ENCODE data around the gene TIAL1.
"Not testable (repeated sequence)": the region's sequence is repeated elsewhere in the genome, so short reads cannot be mapped to it uniquely, and the experiment has no call there.

The TIAL1 gene

GRCh38 chr10:119535837-119536507, 60.8 kb downstream of the TIAL1 start:
- no peaks in the 10 kb centered on the region for H3K36me3 ChIP-seq (ENCODE audit: insufficient read depth, low read depth, low read length)
- no peak overlapping the region for H3K27ac ChIP-seq (ENCODE audit: low read length)
- H3K9ac ChIP-seq (ENCODE audit: low read depth, low read length), result no peak overlapping the region
- H3K4me3 ChIP-seq (ENCODE audit: low read length), result no peak overlapping the region
- H3K9me3 ChIP-seq (ENCODE audit: insufficient read depth, low read depth, low read length), result no peaks in the 10 kb centered on the region
- peaks cover 22% of the 10 kb centered on the region for H3K27me3 ChIP-seq (ENCODE audit: insufficient read depth, low read length)
- no peaks in the 10 kb centered on the region for H3K4me1 ChIP-seq (ENCODE audit: insufficient read depth, low read length)

GRCh38 chr10:119535305-119535704, 61.5 kb downstream of the TIAL1 start:
- no peaks in the 10 kb centered on the region for H3K4me1 ChIP-seq (ENCODE audit: insufficient read depth, low read length)
- H3K36me3 ChIP-seq (ENCODE audit: insufficient read depth, low read depth, low read length), result no peaks in the 10 kb centered on the region
- H3K9ac ChIP-seq (ENCODE audit: low read depth, low read length), result no peak overlapping the region
- H3K27me3 ChIP-seq (ENCODE audit: insufficient read depth, low read length), result peaks cover 15% of the 10 kb centered on the region
- H3K9me3 ChIP-seq (ENCODE audit: insufficient read depth, low read depth, low read length), result no peaks in the 10 kb centered on the region
- no peak overlapping the region for H3K27ac ChIP-seq (ENCODE audit: low read length)
- H3K4me3 ChIP-seq (ENCODE audit: low read length), result no peak overlapping the region

- Histone ChIP-seq H3K9me3 (ENCODE audit: insufficient read depth, low read depth, low read length) (no peaks in the 10 kb centered on the region), H3K9ac (ENCODE audit: low read depth, low read length) (no peak overlapping the region), H3K27me3 (ENCODE audit: insufficient read depth, low read length) (peaks cover 3% of the 10 kb centered on the region; the same call in 1 of the 2 replicates), H3K36me3 (ENCODE audit: insufficient read depth, low read depth, low read length) (no peaks in the 10 kb centered on the region), H3K4me3 (ENCODE audit: low read length) (no peak overlapping the region), H3K27ac (ENCODE audit: low read length) (no peak overlapping the region), H3K4me1 (ENCODE audit: insufficient read depth, low read length) (no peaks in the 10 kb centered on the region)
Observed at GRCh38 chr10:119533473-119533872, 63.3 kb downstream of the TIAL1 start.

- H3K4me1 ChIP-seq (ENCODE audit: insufficient read depth, low read length); H3K27ac ChIP-seq (ENCODE audit: low read length); H3K9me3 ChIP-seq (ENCODE audit: insufficient read depth, low read depth, low read length); H3K36me3 ChIP-seq (ENCODE audit: insufficient read depth, low read depth, low read length); H3K4me3 ChIP-seq (ENCODE audit: low read length); H3K27me3 ChIP-seq (ENCODE audit: insufficient read depth, low read length); H3K9ac ChIP-seq (ENCODE audit: low read depth, low read length): not testable (repeated sequence)
Observed at GRCh38 chr10:119532791-119533190, 64.0 kb downstream of the TIAL1 start.

GRCh38 chr10:119532251-119532650, 64.5 kb downstream of the TIAL1 start:
- H3K9me3 ChIP-seq (ENCODE audit: insufficient read depth, low read depth, low read length); H3K27me3 ChIP-seq (ENCODE audit: insufficient read depth, low read length); H3K36me3 ChIP-seq (ENCODE audit: insufficient read depth, low read depth, low read length); H3K4me1 ChIP-seq (ENCODE audit: insufficient read depth, low read length); H3K9ac ChIP-seq (ENCODE audit: low read depth, low read length); H3K4me3 ChIP-seq (ENCODE audit: low read length); H3K27ac ChIP-seq (ENCODE audit: low read length): not testable (repeated sequence)

- Histone ChIP-seq H3K27ac (ENCODE audit: low read length) (no peak overlapping the region), H3K9me3 (ENCODE audit: insufficient read depth, low read depth, low read length) (no peaks in the 10 kb centered on the region), H3K27me3 (ENCODE audit: insufficient read depth, low read length) (no peaks in the 10 kb centered on the region), H3K9ac (ENCODE audit: low read depth, low read length) (no peak overlapping the region), H3K4me3 (ENCODE audit: low read length) (no peak overlapping the region), H3K36me3 (ENCODE audit: insufficient read depth, low read depth, low read length) (no peaks in the 10 kb centered on the region), H3K4me1 (ENCODE audit: insufficient read depth, low read length) (no peaks in the 10 kb centered on the region)
Observed at GRCh38 chr10:119531067-119531466, 65.7 kb downstream of the TIAL1 start.

- not testable (repeated sequence) for H3K36me3 ChIP-seq (ENCODE audit: insufficient read depth, low read depth, low read length); H3K9me3 ChIP-seq (ENCODE audit: insufficient read depth, low read depth, low read length); H3K9ac ChIP-seq (ENCODE audit: low read depth, low read length); H3K4me3 ChIP-seq (ENCODE audit: low read length); H3K4me1 ChIP-seq (ENCODE audit: insufficient read depth, low read length); H3K27me3 ChIP-seq (ENCODE audit: insufficient read depth, low read length); H3K27ac ChIP-seq (ENCODE audit: low read length)
Observed at GRCh38 chr10:119528663-119529237, 68.0 kb downstream of the TIAL1 start.

GRCh38 chr10:119526621-119527592, 69.9 kb downstream of the TIAL1 start:
- Histone ChIP-seq H3K4me3 (ENCODE audit: low read length) (no peak overlapping the region), H3K36me3 (ENCODE audit: insufficient read depth, low read depth, low read length) (no peaks in the 10 kb centered on the region), H3K27ac (ENCODE audit: low read length) (no peak overlapping the region), H3K27me3 (ENCODE audit: insufficient read depth, low read length) (no peaks in the 10 kb centered on the region), H3K9ac (ENCODE audit: low read depth, low read length) (no peak overlapping the region), H3K4me1 (ENCODE audit: insufficient read depth, low read length) (no peaks in the 10 kb centered on the region), H3K9me3 (ENCODE audit: insufficient read depth, low read depth, low read length) (no peaks in the 10 kb centered on the region)

GRCh38 chr10:119526149-119526548, 70.6 kb downstream of the TIAL1 start:
- no peak overlapping the region for H3K4me3 ChIP-seq (ENCODE audit: low read length)
- H3K9ac ChIP-seq (ENCODE audit: low read depth, low read length), result no peak overlapping the region
- no peaks in the 10 kb centered on the region for H3K36me3 ChIP-seq (ENCODE audit: insufficient read depth, low read depth, low read length)
- no peaks in the 10 kb centered on the region for H3K9me3 ChIP-seq (ENCODE audit: insufficient read depth, low read depth, low read length)
- H3K4me1 ChIP-seq (ENCODE audit: insufficient read depth, low read length), result no peaks in the 10 kb centered on the region
- no peak overlapping the region for H3K27ac ChIP-seq (ENCODE audit: low read length)
- H3K27me3 ChIP-seq (ENCODE audit: insufficient read depth, low read length), result no peaks in the 10 kb centered on the region

GRCh38 chr10:119525116-119525515, 71.6 kb downstream of the TIAL1 start:
- no peaks in the 10 kb centered on the region for H3K27me3 ChIP-seq (ENCODE audit: insufficient read depth, low read length)
- H3K4me3 ChIP-seq (ENCODE audit: low read length), result no peak overlapping the region
- H3K27ac ChIP-seq (ENCODE audit: low read length), result no peak overlapping the region
- no peaks in the 10 kb centered on the region for H3K4me1 ChIP-seq (ENCODE audit: insufficient read depth, low read length)
- H3K9me3 ChIP-seq (ENCODE audit: insufficient read depth, low read depth, low read length), result no peaks in the 10 kb centered on the region
- no peaks in the 10 kb centered on the region for H3K36me3 ChIP-seq (ENCODE audit: insufficient read depth, low read depth, low read length)
- no peak overlapping the region for H3K9ac ChIP-seq (ENCODE audit: low read depth, low read length)

GRCh38 chr10:119524720-119525070, 72.1 kb downstream of the TIAL1 start:
- Histone ChIP-seq H3K36me3 (ENCODE audit: insufficient read depth, low read depth, low read length) (no peaks in the 10 kb centered on the region), H3K9ac (ENCODE audit: low read depth, low read length) (no peak overlapping the region), H3K9me3 (ENCODE audit: insufficient read depth, low read depth, low read length) (no peaks in the 10 kb centered on the region), H3K4me3 (ENCODE audit: low read length) (no peak overlapping the region), H3K4me1 (ENCODE audit: insufficient read depth, low read length) (no peaks in the 10 kb centered on the region), H3K27me3 (ENCODE audit: insufficient read depth, low read length) (no peaks in the 10 kb centered on the region), H3K27ac (ENCODE audit: low read length) (no peak overlapping the region)
